Gastroesophageal sphincter (tissue), 3 donors: Measurements from ENCODE around the gene DTNBP1.
A peak's percentile ranks its signal among the peaks of the same experiment; 100 is the strongest.

Experiments used
- CTCF ChIP-seq, 4 experiments: fragments of 200-600 bp in 2 of 4; fragments of 450-650 bp in 2 of 4; sonication (generic) in 1 of 4; IDR thresholded peaks; one replicate each; pipeline ENCODE4 v1.5.1; 2017 to 2019; ENCODE audit warnings: antibody characterized with exemption in 4 of 4, mild to moderate bottlenecking in 2 of 4, moderate library complexity in 2 of 4
- POLR2A ChIP-seq, 2 donors: fragments of 450-650 bp; IDR thresholded peaks; one replicate each; pipeline ENCODE4 v1.6.1; 2017; ENCODE audit warnings: antibody characterized with exemption in 2 of 2, mild to moderate bottlenecking in 2 of 2, moderate library complexity in 1 of 2

- peak in 1 of 4 experiments; percentile 8 for TF ChIP-seq CTCF (IDR thresholded peaks at IDR 0.05)
- no peak for TF ChIP-seq POLR2A (IDR thresholded peaks at IDR 0.05)
Measured at GRCh38 chr6:15501826-15502445, 160.9 kb downstream of the DTNBP1 start.
